DOHH2 (cell line): ENCODE results near the gene ACTR5.

ENCODE experiments used
- H3F3A ChIP-seq: fragments of 200-600 bp; sonication (generic), shearing (Covaris generic); 2 replicates; pipeline ENCODE4 v1.6.0; 2016; ENCODE audit warnings: antibody characterized with exemption, mild to moderate bottlenecking; ENCODE audit not compliant: control insufficient read depth, insufficient read depth
- H3K27ac ChIP-seq: fragments of 200-600 bp; sonication (generic); 2 replicates; pipeline ENCODE4 v1.5.1; 2014; ENCODE audit warnings: low read depth, mild to moderate bottlenecking, low read length, moderate library complexity
- H3K27me3 ChIP-seq: fragments of 200-600 bp; sonication (generic); 2 replicates; pipeline ENCODE4 v1.6.1; 2014; ENCODE audit warnings: mild to moderate bottlenecking, low read length, mixed read lengths; ENCODE audit not compliant: control insufficient read depth
- H3K36me3 ChIP-seq: fragments of 200-600 bp; sonication (generic); 2 replicates; pipeline ENCODE4 v1.6.1; 2014; ENCODE audit warnings: mild to moderate bottlenecking, low read length, moderate library complexity, mixed read lengths; ENCODE audit not compliant: control insufficient read depth
- H3K4me1 ChIP-seq: fragments of 200-600 bp; sonication (generic); 2 replicates; pipeline ENCODE4 v1.6.1; 2014; ENCODE audit warnings: mild to moderate bottlenecking, low read length, mixed read lengths; ENCODE audit not compliant: control insufficient read depth
- H3K4me2 ChIP-seq: fragments of 200-600 bp; sonication (generic); 2 replicates; pipeline ENCODE4 v1.6.0; 2014; ENCODE audit warnings: mild to moderate bottlenecking, low read length, moderate library complexity
- H3K4me3 ChIP-seq: fragments of 200-600 bp; sonication (generic); 2 replicates; pipeline ENCODE4 v1.5.1; 2014; ENCODE audit warnings: mild to moderate bottlenecking, low read length, mixed read lengths
- H3K79me2 ChIP-seq: fragments of 200-600 bp; sonication (generic); 2 replicates; pipeline ENCODE4 v1.6.1; 2014; ENCODE audit warnings: mild to moderate bottlenecking, low read length, mixed read lengths; ENCODE audit not compliant: control insufficient read depth
- H3K9me2 ChIP-seq: fragments of 200-600 bp; sonication (generic); replicated peaks from 2 replicates; pipeline ENCODE4 v1.6.1; 2014; ENCODE audit warnings: mild to moderate bottlenecking, low read length, mixed read lengths; ENCODE audit not compliant: control insufficient read depth
- H3K9me3 ChIP-seq: fragments of 200-600 bp; sonication (generic); 2 replicates; pipeline ENCODE4 v1.6.1; 2014; ENCODE audit warnings: antibody characterized with exemption, low read length, mixed read lengths; ENCODE audit not compliant: control insufficient read depth, insufficient read depth
- H4K20me1 ChIP-seq: fragments of 200-600 bp; sonication (generic); 2 replicates; pipeline ENCODE4 v1.6.0; 2014; ENCODE audit warnings: low read depth, mild to moderate bottlenecking, antibody characterized with exemption, low read length, moderate library complexity; ENCODE audit not compliant: control insufficient read depth, insufficient read depth
- CTCF ChIP-seq: fragments of 200-600 bp; sonication (generic); IDR thresholded peaks from one replicate; pipeline ENCODE4 v1.5.1; 2014; ENCODE audit warnings: antibody characterized with exemption, mild to moderate bottlenecking, low read depth, low read length; ENCODE audit not compliant: poor library complexity, severe bottlenecking
- EZH2phosphoT487 ChIP-seq: fragments of 200-600 bp; sonication (generic); IDR thresholded peaks from 2 replicates; pipeline ENCODE4 v1.6.1; 2017; ENCODE audit warnings: borderline replicate concordance, mild to moderate bottlenecking, antibody characterized with exemption, low read length, moderate library complexity, mixed read lengths

The ACTR5 gene

GRCh38 chr20:38764567-38765318, 16.5 kb downstream of the ACTR5 start:
- Histone ChIP-seq H4K20me1 (no peaks in the 10 kb centered on the region), H3K36me3 (peaks cover 69% of the 10 kb centered on the region), H3K27ac (no peak overlapping the region), H3K9me2 (no peaks in the 10 kb centered on the region), H3K4me1 (no peaks in the 10 kb centered on the region), H3K4me3 (no peak overlapping the region), H3F3A (no peaks in the 10 kb centered on the region), H3K9me3 (no peaks in the 10 kb centered on the region), H3K27me3 (no peaks in the 10 kb centered on the region), H3K79me2 (no peaks in the 10 kb centered on the region), H3K4me2 (no peak overlapping the region)
- no peak for TF ChIP-seq CTCF
- TF ChIP-seq EZH2phosphoT487: no peak

GRCh38 chr20:38766071-38766470, 17.8 kb downstream of the ACTR5 start:
- no peak overlapping the region for H3K4me3 ChIP-seq
- no peaks in the 10 kb centered on the region for H3K27me3 ChIP-seq
- H3K9me3 ChIP-seq: no peaks in the 10 kb centered on the region
- no peaks in the 10 kb centered on the region for H3K79me2 ChIP-seq
- H3K4me1 ChIP-seq: no peaks in the 10 kb centered on the region
- no peak overlapping the region for H3K27ac ChIP-seq
- H3K9me2 ChIP-seq: no peaks in the 10 kb centered on the region
- no peak overlapping the region for H3K4me2 ChIP-seq
- H4K20me1 ChIP-seq: no peaks in the 10 kb centered on the region
- TF ChIP-seq EZH2phosphoT487: no peak
- H3K36me3 ChIP-seq: peaks cover 65% of the 10 kb centered on the region
- no peaks in the 10 kb centered on the region for H3F3A ChIP-seq

GRCh38 chr20:38769376-38770295, 21.4 kb downstream of the ACTR5 start:
- no peaks in the 10 kb centered on the region for H4K20me1 ChIP-seq
- H3K4me3 ChIP-seq: no peak overlapping the region
- no peaks in the 10 kb centered on the region for H3F3A ChIP-seq
- H3K36me3 ChIP-seq: peaks cover 66% of the 10 kb centered on the region
- H3K27me3 ChIP-seq: no peaks in the 10 kb centered on the region
- H3K9me2 ChIP-seq: no peaks in the 10 kb centered on the region
- H3K79me2 ChIP-seq: no peaks in the 10 kb centered on the region
- H3K4me1 ChIP-seq: peaks cover 11% of the 10 kb centered on the region
- peaks cover 5% of the 10 kb centered on the region for H3K9me3 ChIP-seq
- H3K4me2 ChIP-seq: no peak overlapping the region
- no peak for TF ChIP-seq CTCF
- TF ChIP-seq EZH2phosphoT487: no peak
- no peak overlapping the region for H3K27ac ChIP-seq

GRCh38 chr20:38770546-38770945, 22.3 kb downstream of the ACTR5 start:
- Histone ChIP-seq H3K9me3 (peaks cover 5% of the 10 kb centered on the region), H3K27ac (no peak overlapping the region), H3K9me2 (no peaks in the 10 kb centered on the region), H3K4me3 (no peak overlapping the region), H3K27me3 (no peaks in the 10 kb centered on the region), H4K20me1 (no peaks in the 10 kb centered on the region), H3K36me3 (peaks cover 66% of the 10 kb centered on the region), H3F3A (no peaks in the 10 kb centered on the region), H3K4me1 (peaks cover 20% of the 10 kb centered on the region), H3K79me2 (no peaks in the 10 kb centered on the region), H3K4me2 (no peak overlapping the region)
- no peak for TF ChIP-seq CTCF
- TF ChIP-seq EZH2phosphoT487: no peak
